NK-92 (cell line): Measurements from ENCODE around the gene IER5.

ENCODE experiments used
- DNase-seq: peaks from one replicate; lab custom pipeline; 2025; ENCODE audit not compliant: unreplicated experiment; lab: John Stamatoyannopoulos, UW

The IER5 gene

GRCh38 chr1:181076852-181077251 lies 11.6 kb upstream of the IER5 start:
- DNase-seq = no peak

- no peak for DNase-seq
Observed at GRCh38 chr1:181077576-181078242, 10.8 kb upstream of the IER5 start.

DNA sequence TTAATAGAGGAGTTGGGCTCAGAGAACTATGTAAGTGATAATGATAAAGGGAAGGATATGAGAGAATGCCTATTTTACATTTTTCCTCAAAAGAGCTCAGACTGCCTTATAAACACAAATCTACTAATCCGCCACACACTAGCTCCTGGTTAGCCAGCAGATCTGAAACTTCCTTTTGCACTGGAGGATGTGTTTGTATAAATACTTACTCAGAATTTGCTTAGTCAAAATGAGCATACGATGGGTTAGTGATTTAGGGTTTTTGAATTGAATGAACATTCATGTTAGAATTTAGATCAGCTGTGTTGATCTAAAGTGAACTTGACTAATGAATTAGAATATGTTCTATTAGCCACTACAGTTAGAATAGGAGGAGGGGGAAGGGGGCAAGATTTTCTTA lies 9.1 kb upstream of the IER5 start:
- no peak for DNase-seq

DNA sequence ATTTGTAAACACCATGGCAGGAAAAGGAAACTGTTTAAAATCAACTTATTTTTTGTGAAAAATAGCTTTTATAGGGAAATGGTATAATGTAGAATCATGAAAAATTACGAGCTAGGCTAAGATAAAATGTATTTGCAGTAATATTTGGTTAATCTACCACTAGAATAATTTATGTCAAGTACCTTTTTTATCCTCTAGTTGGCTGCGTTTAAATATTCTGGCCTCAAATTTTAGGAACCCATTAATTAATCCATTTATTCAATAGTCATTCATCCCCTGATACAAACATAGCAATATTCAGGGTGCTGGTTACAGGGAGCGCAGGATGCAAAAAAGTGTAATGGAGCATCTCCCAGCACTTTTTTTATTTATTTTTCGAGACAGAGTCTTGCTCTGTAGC lies 8.6 kb upstream of the IER5 start:
- DNase-seq = no peak

GRCh38 chr1:181080556-181080955 lies 7.9 kb upstream of the IER5 start:
- no peak for DNase-seq

DNA sequence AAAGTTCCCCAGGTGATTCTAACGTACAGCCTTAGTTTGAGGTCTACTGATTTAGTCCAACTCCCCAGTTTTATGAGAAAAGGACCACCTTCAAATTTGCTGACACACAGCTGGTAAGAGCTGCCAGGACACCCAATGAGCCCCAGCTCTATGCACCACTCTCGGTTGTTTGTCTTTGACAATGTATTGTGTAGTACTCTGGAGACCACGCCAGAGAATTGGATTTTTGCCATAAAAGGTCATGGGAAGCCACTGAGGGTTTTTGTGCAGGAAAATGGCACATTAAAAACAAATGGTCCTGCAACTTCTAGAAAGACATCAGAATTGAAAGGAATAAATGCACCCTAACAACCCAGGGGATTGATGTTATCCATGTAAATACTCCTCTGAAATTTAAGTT lies 7.1 kb upstream of the IER5 start:
- no peak for DNase-seq

GRCh38 chr1:181083842-181084605 lies 4.5 kb upstream of the IER5 start:
- no peak for DNase-seq

- DNase-seq = no peak
Observed at GRCh38 chr1:181084606-181084969, 3.9 kb upstream of the IER5 start.

GRCh38 chr1:181086091-181086490 lies 2.4 kb upstream of the IER5 start:
- DNase-seq = no peak

- DNase-seq = no peak
Observed at GRCh38 chr1:181086926-181087325, 1.6 kb upstream of the IER5 start.

DNA sequence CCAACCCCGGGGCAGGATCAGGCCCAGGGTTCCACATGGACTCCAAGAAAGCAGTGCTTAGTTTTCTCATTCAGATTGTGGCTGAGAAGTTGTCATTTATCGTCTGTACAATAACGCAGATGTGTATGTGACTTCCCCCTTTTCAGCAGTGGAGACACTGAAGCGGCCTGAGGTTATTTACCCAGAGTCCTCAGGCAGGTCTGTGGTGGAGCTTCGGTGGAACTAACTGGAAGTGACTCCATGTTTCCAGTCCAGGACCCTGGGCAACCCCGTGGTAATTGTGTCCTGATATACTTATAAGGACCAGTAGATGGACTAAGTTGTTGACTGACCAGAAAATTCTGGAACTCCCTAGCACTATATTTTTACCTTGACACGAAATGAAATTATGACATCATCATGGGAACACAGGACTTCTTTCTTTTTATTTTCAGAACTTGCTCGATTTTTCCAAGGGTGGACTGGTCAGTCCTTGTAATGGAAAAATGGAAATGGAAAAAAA lies 1.0 kb upstream of the IER5 start:
- no peak for DNase-seq

DNA sequence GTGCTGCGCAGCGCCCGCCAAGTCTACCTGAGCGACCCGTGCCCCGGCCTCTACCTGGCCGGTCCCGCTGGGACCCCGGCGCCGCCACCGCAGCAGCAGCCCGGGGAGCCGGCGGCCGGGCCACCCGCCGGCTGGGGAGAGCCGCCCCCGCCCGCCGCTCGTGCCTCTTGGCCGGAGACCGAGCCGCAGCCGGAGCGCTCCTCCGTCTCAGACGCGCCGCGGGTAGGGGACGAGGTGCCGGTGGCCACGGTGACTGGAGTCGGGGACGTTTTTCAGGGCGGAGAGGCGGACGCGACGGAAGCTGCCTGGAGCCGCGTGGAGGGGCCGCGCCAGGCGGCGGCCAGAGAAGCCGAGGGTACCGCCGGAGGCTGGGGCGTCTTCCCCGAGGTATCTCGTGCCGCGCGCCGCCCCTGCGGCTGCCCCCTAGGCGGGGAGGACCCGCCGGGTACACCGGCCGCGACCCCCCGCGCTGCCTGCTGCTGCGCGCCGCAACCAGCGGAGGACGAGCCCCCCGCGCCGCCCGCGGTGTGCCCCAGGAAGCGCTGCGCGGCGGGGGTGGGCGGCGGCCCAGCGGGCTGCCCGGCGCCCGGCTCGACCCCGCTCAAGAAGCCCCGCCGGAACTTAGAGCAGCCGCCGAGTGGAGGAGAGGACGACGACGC lies 646 bp downstream of the IER5 start:
- DNase-seq = no peak

DNA sequence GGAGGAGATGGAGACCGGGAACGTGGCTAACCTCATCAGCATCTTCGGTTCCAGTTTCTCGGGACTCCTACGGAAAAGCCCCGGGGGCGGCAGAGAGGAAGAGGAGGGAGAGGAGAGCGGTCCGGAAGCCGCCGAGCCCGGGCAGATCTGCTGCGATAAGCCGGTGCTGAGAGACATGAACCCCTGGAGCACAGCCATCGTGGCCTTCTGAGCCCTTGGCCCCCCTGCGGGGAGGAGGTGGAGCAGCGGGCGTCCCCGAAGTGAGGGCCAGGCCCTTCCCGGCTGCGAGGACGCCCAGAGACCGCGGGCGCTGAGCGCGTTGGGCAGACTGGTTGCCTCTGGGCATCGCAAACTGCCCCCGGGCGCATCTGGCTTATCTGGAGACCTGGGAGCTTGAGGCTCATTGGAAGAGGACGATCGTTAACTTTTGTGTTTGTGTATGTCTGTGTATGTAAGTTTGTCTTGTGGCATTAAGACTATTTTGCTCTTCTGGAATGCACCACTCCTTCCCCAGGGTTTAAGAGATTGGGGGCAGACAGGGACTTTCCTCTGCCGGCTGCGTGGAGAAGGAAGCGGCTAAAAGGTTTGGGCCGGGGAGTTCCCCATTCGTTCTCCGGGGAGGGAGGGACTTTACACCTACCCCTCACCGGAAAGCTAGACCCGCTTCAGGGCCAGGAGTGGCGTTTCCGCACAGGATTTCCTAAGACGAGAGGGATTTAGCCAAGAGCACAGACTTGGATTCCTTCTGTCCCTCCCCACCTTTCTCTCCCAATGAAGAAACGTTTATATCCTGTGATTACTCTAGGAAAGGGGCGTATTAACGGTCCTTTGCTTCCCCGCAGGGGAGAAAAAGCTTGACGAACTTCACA lies 1.4 kb downstream of the IER5 start:
- peak; percentile 21 for DNase-seq

DNA sequence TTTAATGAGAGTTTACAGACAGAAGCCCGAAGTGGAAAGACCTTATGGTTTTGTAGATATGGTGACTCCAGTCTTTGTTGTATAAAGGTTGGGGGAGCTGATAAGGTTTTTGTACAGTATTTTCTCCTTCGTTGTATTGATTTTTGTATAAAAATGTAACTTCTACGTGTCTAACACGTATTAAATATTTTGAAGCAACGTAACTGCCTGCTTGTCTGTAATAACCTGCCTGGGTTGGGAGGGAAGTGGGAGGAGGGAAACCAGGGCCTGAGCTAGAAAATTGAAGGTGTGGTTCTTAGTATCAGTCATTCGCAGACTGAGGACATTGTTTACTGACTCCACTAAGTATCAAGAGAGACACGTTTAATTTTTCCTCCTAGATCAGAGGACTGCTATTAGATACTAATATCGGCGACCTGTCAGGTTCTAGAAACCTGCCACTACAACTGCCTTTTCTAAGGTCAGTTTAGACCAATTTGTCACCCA lies 2.2 kb downstream of the IER5 start:
- no peak for DNase-seq

DNA sequence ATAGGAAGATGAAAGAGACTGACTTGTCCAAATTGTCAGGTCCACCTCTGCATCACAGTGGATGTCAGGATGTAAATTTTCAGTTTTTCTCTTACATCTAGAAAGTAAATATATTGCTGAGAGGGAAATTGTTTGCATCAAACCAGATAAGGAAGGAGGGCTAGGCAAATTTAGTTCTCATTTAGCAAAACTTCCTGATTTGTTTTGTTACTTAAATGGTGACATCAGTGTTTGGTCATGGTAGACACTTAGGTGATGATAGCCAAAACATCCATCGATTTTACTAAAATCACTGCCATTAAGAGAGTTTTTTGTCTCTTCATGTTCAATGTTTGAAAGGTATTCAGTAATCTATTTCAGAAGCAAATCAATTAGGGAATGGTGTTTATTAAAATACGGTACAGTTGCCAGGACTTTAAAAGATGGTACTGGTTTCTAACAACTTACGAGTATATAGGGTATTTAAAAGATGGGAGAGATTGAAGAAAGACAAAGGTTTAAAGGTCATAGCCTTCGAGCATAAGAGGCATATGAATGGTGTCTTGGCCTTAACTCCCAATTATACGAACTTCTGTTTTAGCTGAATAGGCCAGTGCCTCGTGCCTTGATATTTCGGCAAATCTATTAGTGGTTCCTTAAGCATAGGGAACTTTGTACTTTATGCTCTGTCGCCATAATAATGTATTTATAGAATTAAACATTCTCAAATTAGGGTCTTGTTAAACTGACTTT lies 3.0 kb downstream of the IER5 start:
- DNase-seq = no peak

GRCh38 chr1:181092056-181092455 lies 3.6 kb downstream of the IER5 start:
- no peak for DNase-seq

- DNase-seq = no peak
Observed at GRCh38 chr1:181092883-181093458, 4.5 kb downstream of the IER5 start.

- no peak for DNase-seq
Observed at GRCh38 chr1:181094416-181095212, 6.1 kb downstream of the IER5 start.

DNA sequence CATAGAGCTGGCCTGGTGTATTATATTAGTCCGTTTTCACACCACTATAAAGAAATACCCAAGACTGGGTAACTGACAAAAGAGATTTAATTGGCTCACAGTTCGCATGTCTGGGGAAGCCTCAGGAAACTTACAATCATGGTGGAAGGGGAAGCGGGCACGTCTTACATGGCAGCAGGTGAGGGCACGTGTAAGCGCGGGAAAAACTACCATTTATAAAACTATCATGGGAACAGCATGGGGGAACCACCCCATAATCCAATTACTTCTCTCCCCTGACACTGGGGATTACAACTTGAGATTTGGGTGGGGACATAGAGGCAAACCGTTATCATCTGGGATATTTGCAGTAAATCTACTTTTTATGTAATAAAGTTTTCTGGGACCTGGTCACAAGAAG lies 6.8 kb downstream of the IER5 start:
- no peak for DNase-seq
